Camera-type eye (tissue), 1 donor: Measurements from ENCODE around the gene APH1A. TPM values are rescaled to one million over a fixed set of nuclear protein-coding genes. Genes with fewer than 3 reads are reported as not detected.

Experiments used
- total RNA-seq: library from RNA; depleted of rRNA; stranded (reverse); fragments of >200 nt; gene quantifications from one replicate; pipeline ENCODE4 v1.2.3, GENCODE V29; 2014

Gene APH1A
- total RNA-seq = 68.5 TPM

GRCh38 chr1:150268705-150269403 lies at the start of gene APH1A:
Gene APH1A (minus strand): TSS chr1:150269016. CDS start chr1:150268810, 206 bp downstream.

GRCh38 chr1:150293433-150294253 lies 24.8 kb upstream of the APH1A start, which contains the start of gene MRPS21:
Gene MRPS21 (plus strand): TSS chr1:150293861. CDS start chr1:150294367, 506 bp downstream.

GRCh38 chr1:150281758-150282557 lies 13.1 kb upstream of the APH1A start, which contains the start of gene CIART:
Gene CIART (plus strand): TSS chr1:150282554. CDS start chr1:150283268, 714 bp downstream.

GRCh38 chr1:150257624-150258585 lies 10.9 kb downstream of the APH1A start, which contains the start of gene CA14:
Gene CA14 (plus strand): TSS chr1:150257774. CDS start chr1:150258129, 355 bp downstream.

GRCh38 chr1:150235852-150236613 lies 32.8 kb downstream of the APH1A start, which contains the start of gene ANP32E:
Gene ANP32E (minus strand): TSS chr1:150236112. CDS start chr1:150235786, 326 bp downstream.

Other genes starting within 250 kb of the APH1A start
- gene VPS45, start 201.2 kb downstream of the APH1A start, total RNA-seq = 83.2 TPM
- 35.0 TPM for gene PLEKHO1, start 119.1 kb downstream of the APH1A start, total RNA-seq
- 45.7 TPM for gene ANP32E, start 32.9 kb downstream of the APH1A start, total RNA-seq
- gene CA14, start 11.2 kb downstream of the APH1A start, total RNA-seq = 49.1 TPM
- 9.1 TPM for gene C1orf54, start 3.8 kb upstream of the APH1A start, total RNA-seq
- gene CIART, start 13.5 kb upstream of the APH1A start, total RNA-seq = 5.7 TPM
- 32.3 TPM for gene MRPS21, start 24.8 kb upstream of the APH1A start, total RNA-seq
- gene PRPF3, start 52.5 kb upstream of the APH1A start, total RNA-seq = 95.1 TPM
- gene RPRD2, start 95.1 kb upstream of the APH1A start, total RNA-seq = 30.1 TPM
- gene TARS2, start 218.4 kb upstream of the APH1A start, total RNA-seq = 24.4 TPM
- gene ECM1, start 239.1 kb upstream of the APH1A start, total RNA-seq = 2.1 TPM
- gene FALEC, start 246.7 kb upstream of the APH1A start, total RNA-seq = not detected